HL-60 (cell line): ENCODE results near the gene INTS11.

Experiments used
- GABPA ChIP-seq: IDR thresholded peaks from 2 replicates; pipeline ENCODE4 v1.6.1; 2012; ENCODE audit warnings: low read depth
- POLR2AphosphoS5 ChIP-seq: IDR thresholded peaks from 2 replicates; pipeline ENCODE4 v1.6.1; 2012; ENCODE audit warnings: low read depth
- SPI1 ChIP-seq: IDR thresholded peaks from 2 replicates; pipeline ENCODE4 v1.6.1; 2012; ENCODE audit warnings: low read depth, mild to moderate bottlenecking, borderline replicate concordance
- TF ChIP-seq, protein P1 (sequence below): IDR thresholded peaks from one replicate; pipeline ENCODE4 v1.5.1; 2011; ENCODE audit warnings: low read length, control low read depth, inconsistent platforms; ENCODE audit not compliant: insufficient read depth
- TF ChIP-seq, protein P2 (sequence below): IDR thresholded peaks from 2 replicates; pipeline ENCODE4 v1.6.1; 2012; ENCODE audit warnings: low read depth; ENCODE audit not compliant: insufficient replicate concordance

DNA sequence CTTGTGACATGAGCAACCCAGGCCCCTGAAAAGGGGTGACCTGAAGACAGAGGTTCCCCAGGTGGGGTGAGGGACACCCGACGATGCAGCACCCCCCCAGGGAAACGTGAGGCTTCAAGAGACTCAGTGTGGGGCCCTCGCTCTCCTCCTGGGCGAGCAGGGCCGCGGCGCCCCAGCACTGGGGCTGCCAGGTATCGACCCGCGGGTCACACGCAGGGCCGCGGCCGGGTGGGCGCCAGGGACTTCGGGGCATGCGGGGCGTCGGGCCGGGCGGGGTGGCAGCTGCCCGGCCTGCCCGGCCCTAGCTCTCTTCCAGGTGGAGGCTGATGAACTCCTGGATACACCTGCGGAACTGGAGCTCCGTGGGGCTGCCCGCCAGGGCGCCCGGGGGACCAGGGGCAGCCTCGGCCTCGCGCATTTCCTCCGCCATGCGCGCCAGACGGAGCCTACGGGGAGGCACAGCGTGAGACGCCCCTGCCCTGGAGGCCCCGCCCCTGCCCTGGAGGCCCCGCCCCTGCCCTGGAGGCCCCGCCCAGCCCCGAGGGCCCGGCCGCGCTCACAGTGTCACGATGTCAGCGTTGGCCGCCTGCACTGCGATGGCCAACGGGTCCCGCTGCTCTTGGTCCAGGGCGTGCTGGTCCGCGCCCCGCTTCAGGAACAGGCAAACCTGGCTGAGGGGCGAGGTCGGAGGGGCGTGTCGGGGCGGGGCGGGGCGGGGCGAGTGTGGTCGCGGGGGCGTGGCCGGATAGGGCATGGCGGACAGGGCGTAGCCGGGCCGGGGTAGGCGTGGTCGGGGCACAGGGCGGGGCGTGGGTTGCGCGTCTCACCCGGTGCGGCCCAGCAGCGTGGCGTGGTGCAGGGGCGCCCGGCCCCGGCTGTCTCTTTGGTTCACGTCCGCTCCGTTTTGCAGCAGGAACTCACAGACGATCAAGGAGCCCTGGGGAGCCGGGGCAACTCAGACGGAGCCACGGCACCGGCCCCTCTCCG lies 30.9 kb downstream of the INTS11 start:
- TF ChIP-seq, protein P1, sequence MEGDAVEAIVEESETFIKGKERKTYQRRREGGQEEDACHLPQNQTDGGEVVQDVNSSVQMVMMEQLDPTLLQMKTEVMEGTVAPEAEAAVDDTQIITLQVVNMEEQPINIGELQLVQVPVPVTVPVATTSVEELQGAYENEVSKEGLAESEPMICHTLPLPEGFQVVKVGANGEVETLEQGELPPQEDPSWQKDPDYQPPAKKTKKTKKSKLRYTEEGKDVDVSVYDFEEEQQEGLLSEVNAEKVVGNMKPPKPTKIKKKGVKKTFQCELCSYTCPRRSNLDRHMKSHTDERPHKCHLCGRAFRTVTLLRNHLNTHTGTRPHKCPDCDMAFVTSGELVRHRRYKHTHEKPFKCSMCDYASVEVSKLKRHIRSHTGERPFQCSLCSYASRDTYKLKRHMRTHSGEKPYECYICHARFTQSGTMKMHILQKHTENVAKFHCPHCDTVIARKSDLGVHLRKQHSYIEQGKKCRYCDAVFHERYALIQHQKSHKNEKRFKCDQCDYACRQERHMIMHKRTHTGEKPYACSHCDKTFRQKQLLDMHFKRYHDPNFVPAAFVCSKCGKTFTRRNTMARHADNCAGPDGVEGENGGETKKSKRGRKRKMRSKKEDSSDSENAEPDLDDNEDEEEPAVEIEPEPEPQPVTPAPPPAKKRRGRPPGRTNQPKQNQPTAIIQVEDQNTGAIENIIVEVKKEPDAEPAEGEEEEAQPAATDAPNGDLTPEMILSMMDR = no peak
- TF ChIP-seq POLR2AphosphoS5 = no peak
- no peak for TF ChIP-seq GABPA
- TF ChIP-seq SPI1 = no peak
- TF ChIP-seq, protein P2, sequence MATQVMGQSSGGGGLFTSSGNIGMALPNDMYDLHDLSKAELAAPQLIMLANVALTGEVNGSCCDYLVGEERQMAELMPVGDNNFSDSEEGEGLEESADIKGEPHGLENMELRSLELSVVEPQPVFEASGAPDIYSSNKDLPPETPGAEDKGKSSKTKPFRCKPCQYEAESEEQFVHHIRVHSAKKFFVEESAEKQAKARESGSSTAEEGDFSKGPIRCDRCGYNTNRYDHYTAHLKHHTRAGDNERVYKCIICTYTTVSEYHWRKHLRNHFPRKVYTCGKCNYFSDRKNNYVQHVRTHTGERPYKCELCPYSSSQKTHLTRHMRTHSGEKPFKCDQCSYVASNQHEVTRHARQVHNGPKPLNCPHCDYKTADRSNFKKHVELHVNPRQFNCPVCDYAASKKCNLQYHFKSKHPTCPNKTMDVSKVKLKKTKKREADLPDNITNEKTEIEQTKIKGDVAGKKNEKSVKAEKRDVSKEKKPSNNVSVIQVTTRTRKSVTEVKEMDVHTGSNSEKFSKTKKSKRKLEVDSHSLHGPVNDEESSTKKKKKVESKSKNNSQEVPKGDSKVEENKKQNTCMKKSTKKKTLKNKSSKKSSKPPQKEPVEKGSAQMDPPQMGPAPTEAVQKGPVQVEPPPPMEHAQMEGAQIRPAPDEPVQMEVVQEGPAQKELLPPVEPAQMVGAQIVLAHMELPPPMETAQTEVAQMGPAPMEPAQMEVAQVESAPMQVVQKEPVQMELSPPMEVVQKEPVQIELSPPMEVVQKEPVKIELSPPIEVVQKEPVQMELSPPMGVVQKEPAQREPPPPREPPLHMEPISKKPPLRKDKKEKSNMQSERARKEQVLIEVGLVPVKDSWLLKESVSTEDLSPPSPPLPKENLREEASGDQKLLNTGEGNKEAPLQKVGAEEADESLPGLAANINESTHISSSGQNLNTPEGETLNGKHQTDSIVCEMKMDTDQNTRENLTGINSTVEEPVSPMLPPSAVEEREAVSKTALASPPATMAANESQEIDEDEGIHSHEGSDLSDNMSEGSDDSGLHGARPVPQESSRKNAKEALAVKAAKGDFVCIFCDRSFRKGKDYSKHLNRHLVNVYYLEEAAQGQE = no peak
